Lung (tissue), 12 donors: ENCODE measurements around the gene MINDY4. TPM values are rescaled to one million over a fixed set of nuclear protein-coding genes. Genes with fewer than 3 reads are reported as not detected.

Experiments used
- ATAC-seq: fragments of 200-7000 bp; cut with Tn5 transposase; one replicate; pipeline ENCODE4 v1.9.1; 2020; ENCODE audit warnings: moderate number of reproducible peaks; ENCODE audit not compliant: insufficient read depth, low FRiP score
- DNase-seq, 3 donors: peaks; one replicate each; pipeline ENCODE4 v3.0.0-alpha.2; 2013 to 2017
- H3K27ac ChIP-seq, 2 donors: one replicate each; pipeline ENCODE4 v1.5.1; 2013; ENCODE audit warnings: mild to moderate bottlenecking in 2 of 2, moderate library complexity in 2 of 2, control low read depth in 1 of 2, inconsistent platforms in 1 of 2, low read depth in 1 of 2, low read length in 1 of 2
- H3K27me3 ChIP-seq, 3 donors: one replicate each; pipeline ENCODE4 v1.5.1; 2013; ENCODE audit warnings: low read length in 2 of 3; ENCODE audit not compliant: control insufficient read depth in 3 of 3, insufficient read depth in 3 of 3
- H3K36me3 ChIP-seq, 4 donors: one replicate each; pipeline ENCODE4 v1.5.1; 2013; ENCODE audit warnings: low read length in 4 of 4, mild to moderate bottlenecking in 1 of 4, moderate library complexity in 1 of 4; ENCODE audit not compliant: control insufficient read depth in 4 of 4, insufficient read depth in 4 of 4
- H3K4me1 ChIP-seq, 5 donors: one replicate each; pipeline ENCODE4 v1.5.1; 2013; ENCODE audit warnings: low read length in 5 of 5, mild to moderate bottlenecking in 2 of 5, moderate library complexity in 1 of 5; ENCODE audit not compliant: control insufficient read depth in 5 of 5, insufficient read depth in 5 of 5
- H3K4me3 ChIP-seq: one replicate; pipeline ENCODE4 v1.5.1; 2013; ENCODE audit warnings: mild to moderate bottlenecking, control low read depth, moderate library complexity
- H3K9ac ChIP-seq, 2 donors: one replicate each; pipeline ENCODE4 v1.5.1; 2013; ENCODE audit warnings: low read length in 2 of 2, control low read depth in 1 of 2; ENCODE audit not compliant: insufficient read depth in 1 of 2
- H3K9me3 ChIP-seq, 4 donors: one replicate each; pipeline ENCODE4 v1.5.1; 2013; ENCODE audit warnings: low read length in 3 of 4, mild to moderate bottlenecking in 1 of 4, moderate library complexity in 1 of 4; ENCODE audit not compliant: control insufficient read depth in 4 of 4, insufficient read depth in 3 of 4
- WGBS, 2 donors: extraction: QIAGEN DNeasy Blood & Tissue Kit; methylation state at CpG; one replicate each; pipeline ENCODE4 v1.1.7; 2013; 5-methylcytosine and 5-hydroxymethylcytosine counted together
- polyA plus RNA-seq, 2 donors: library from polyadenylated mRNA; stranded (reverse); fragments of 200-250 nt; gene quantifications; one replicate each; pipeline ENCODE4 v1.2.1, GENCODE V29; 2013
- total RNA-seq, 2 donors: library from RNA; depleted of rRNA in 1 of 2; stranded (reverse); fragments of >200 nt in 1 of 2; gene quantifications; one replicate each; pipeline ENCODE4 v1.2.1, GENCODE V29; 2014 to 2021
- TF ChIP-seq, protein P1 (sequence below): IDR thresholded peaks from 2 replicates; pipeline ENCODE4 v1.5.1; 2012; ENCODE audit warnings: mild to moderate bottlenecking; ENCODE audit errors: control extremely low read depth, extremely low read depth
- donor health status: control.
- donor health status: control.
- donor health status: Bipolar disorder and iron deficiency.
- donor health status: healthy.
- donor health status: DM: yes; HTN: yes; CAD: no.

MINDY4 gene
- total and polyA plus RNA-seq, 4 donors, result 5.0 to 24.1 (median 10.7) TPM

DNA sequence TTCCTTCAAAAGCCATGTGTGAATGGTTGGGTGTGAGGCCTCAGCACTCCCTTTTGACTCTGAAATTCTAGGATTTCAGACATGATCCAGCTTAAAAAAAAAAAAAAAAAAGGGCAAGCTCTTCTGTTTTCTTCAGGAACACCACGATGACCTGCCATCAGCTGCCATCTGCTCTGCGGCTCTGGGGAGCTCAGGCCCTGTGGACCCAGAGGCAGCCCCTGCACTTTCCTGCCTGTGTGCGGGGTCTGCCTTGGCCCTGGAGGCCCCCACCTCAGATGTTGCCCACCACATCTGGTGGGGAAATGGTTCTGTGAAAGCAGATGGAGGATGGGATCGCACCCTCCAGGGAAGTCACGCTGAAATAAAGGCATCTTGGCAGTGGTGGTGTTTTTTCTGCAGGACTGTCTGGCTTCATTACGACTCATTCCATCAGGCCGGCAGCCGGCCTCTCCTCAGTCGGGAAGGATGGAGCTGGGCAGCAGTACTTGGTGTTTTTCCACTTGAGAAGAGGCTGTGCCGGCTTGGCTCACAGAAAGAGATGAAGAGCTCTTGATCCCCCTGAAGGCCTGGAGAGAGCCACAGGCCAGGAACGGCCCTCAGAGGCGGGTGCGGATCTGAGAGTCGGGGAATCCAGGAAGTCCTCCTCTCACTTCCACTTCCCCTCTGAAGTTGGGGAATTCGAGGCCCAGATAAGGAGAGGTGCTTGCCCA lies 74.4 kb downstream of the MINDY4 start:
- Histone ChIP-seq H3K27ac (peak overlapping the region; percentile 21 to 84), H3K9me3 (no peaks in the 10 kb centered on the region), H3K27me3 (no peaks in the 10 kb centered on the region), H3K9ac (no peak overlapping the region), H3K36me3 (peaks cover 0 to 2% (median under 1%) of the 10 kb centered on the region in 4 donors), H3K4me3 (no peak overlapping the region), H3K4me1 (peaks cover 0 to 40% (median 3%) of the 10 kb centered on the region in 5 donors)
- WGBS, 2 donors, result 37 to 72% methylated on average over 15 of the region's 15 CpGs
- peak; percentile 31 to 46 (median 34) for DNase-seq
- TF ChIP-seq, protein P1, sequence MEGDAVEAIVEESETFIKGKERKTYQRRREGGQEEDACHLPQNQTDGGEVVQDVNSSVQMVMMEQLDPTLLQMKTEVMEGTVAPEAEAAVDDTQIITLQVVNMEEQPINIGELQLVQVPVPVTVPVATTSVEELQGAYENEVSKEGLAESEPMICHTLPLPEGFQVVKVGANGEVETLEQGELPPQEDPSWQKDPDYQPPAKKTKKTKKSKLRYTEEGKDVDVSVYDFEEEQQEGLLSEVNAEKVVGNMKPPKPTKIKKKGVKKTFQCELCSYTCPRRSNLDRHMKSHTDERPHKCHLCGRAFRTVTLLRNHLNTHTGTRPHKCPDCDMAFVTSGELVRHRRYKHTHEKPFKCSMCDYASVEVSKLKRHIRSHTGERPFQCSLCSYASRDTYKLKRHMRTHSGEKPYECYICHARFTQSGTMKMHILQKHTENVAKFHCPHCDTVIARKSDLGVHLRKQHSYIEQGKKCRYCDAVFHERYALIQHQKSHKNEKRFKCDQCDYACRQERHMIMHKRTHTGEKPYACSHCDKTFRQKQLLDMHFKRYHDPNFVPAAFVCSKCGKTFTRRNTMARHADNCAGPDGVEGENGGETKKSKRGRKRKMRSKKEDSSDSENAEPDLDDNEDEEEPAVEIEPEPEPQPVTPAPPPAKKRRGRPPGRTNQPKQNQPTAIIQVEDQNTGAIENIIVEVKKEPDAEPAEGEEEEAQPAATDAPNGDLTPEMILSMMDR, result no peak
- ATAC-seq, result peak; percentile 20

DNA sequence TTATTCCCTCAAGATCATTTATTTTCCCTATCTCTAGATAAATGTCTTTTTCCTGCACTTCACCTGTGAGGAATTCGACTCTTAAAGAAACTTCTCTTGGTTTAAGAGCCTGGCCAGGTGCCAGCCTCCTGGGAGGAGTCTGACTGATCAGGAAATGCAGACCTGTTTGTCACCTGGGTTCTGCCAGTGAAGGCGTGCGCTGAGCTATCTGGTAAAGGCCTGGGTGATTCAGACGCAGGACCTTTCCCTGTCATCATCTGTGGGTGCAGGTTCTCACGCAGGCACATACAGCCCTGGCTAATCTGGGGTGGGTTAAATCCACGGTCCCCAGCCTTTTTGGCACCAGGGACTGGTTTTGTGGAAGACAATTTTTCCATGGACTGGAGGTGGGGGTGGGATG lies 75.2 kb downstream of the MINDY4 start:
- H3K27ac ChIP-seq, result peak overlapping the region in 1 of 2 donors; percentile 84
- no peak overlapping the region for H3K9ac ChIP-seq
- no peaks in the 10 kb centered on the region for H3K9me3 ChIP-seq
- DNase-seq, result peak; percentile 34 to 59 (median 52)
- H3K4me3 ChIP-seq, result no peak overlapping the region
- H3K4me1 ChIP-seq, result peaks cover 0 to 38% (median 3%) of the 10 kb centered on the region in 5 donors
- peak; percentile 56 for ATAC-seq
- TF ChIP-seq, protein P1, result no peak
- WGBS, 2 donors, result 68 to 86% methylated on average over 6 of the region's 6 CpGs
- no peaks in the 10 kb centered on the region for H3K27me3 ChIP-seq
- H3K36me3 ChIP-seq, result peaks cover 0 to 2% (median under 1%) of the 10 kb centered on the region in 4 donors

GRCh38 chr7:30848121-30848855 lies 77.1 kb downstream of the MINDY4 start:
- 66 to 70% methylated on average over 7 of the region's 7 CpGs for WGBS, 2 donors
- Histone ChIP-seq H3K4me1 (peaks cover 0 to 33% (median 6%) of the 10 kb centered on the region in 5 donors), H3K27ac (no peak overlapping the region), H3K9ac (no peak overlapping the region), H3K27me3 (no peaks in the 10 kb centered on the region), H3K36me3 (peaks cover 0 to 4% (median 2%) of the 10 kb centered on the region in 4 donors), H3K4me3 (no peak overlapping the region), H3K9me3 (no peaks in the 10 kb centered on the region)
- TF ChIP-seq, protein P1, result no peak
- DNase-seq, result peak in 1 of 3 donors; percentile 18
- ATAC-seq, result no peak
